ENCODE data around the gene IPO9.
"Not testable (repeated sequence)": the region's sequence is repeated elsewhere in the genome, so short reads cannot be mapped to it uniquely, and the experiment has no call there.

Gene IPO9

GRCh38 chr1:201810466-201811216 lies 18.3 kb upstream of the IPO9 start:
- no peak for DNase-seq

- DNase-seq = no peak
These were observed 15.7 kb upstream of the IPO9 start for GRCh38 chr1:201813226-201813625.

- no peak for DNase-seq
These were observed 12.6 kb upstream of the IPO9 start for GRCh38 chr1:201816309-201816854.

GRCh38 chr1:201818971-201819750 lies 9.8 kb upstream of the IPO9 start:
- no peak for DNase-seq

- DNase-seq = no peak
These were observed 8.5 kb upstream of the IPO9 start for GRCh38 chr1:201820413-201820812.

- no peak for DNase-seq
These were observed 3.7 kb upstream of the IPO9 start for GRCh38 chr1:201825245-201825644.

- DNase-seq = no peak
These were observed 2.1 kb upstream of the IPO9 start for GRCh38 chr1:201826830-201827229.

- no peak for DNase-seq
These were observed 1.4 kb upstream of the IPO9 start for GRCh38 chr1:201827321-201828216.

- no peak for DNase-seq
These were observed 639 bp upstream of the IPO9 start for GRCh38 chr1:201828217-201828819.

- DNase-seq = no peak
These were observed 2.4 kb downstream of the IPO9 start for GRCh38 chr1:201831371-201831770.

- DNase-seq = no peak
These were observed 5.7 kb downstream of the IPO9 start for GRCh38 chr1:201834621-201835020.

- DNase-seq = no peak
These were observed 9.4 kb downstream of the IPO9 start for GRCh38 chr1:201838381-201838780.

GRCh38 chr1:201839089-201839488 lies 10.1 kb downstream of the IPO9 start:
- not testable (repeated sequence) for DNase-seq

GRCh38 chr1:201840055-201840454 lies 11.1 kb downstream of the IPO9 start:
- no peak for DNase-seq

GRCh38 chr1:201840490-201840889 lies 11.5 kb downstream of the IPO9 start:
- no peak for DNase-seq

- DNase-seq = no peak
These were observed 12.4 kb downstream of the IPO9 start for GRCh38 chr1:201841265-201841912.

GRCh38 chr1:201842472-201843027 lies 13.6 kb downstream of the IPO9 start:
- no peak for DNase-seq

GRCh38 chr1:201845331-201846083 lies 16.6 kb downstream of the IPO9 start:
- no peak for DNase-seq

- DNase-seq = no peak
These were observed 18.2 kb downstream of the IPO9 start for GRCh38 chr1:201847150-201847549.

GRCh38 chr1:201848230-201848629 lies 19.3 kb downstream of the IPO9 start:
- no peak for DNase-seq
